VCaP (cell line): ENCODE data around the gene BICRA.

ENCODE experiments used
- H3K27ac ChIP-seq: fragments of 450-650 bp; 2 replicates; pipeline ENCODE4 v1.5.1; 2017
- CTCF ChIP-seq: fragments of 450-650 bp; conservative IDR thresholded peaks from 2 replicates; pipeline ENCODE4 v1.5.1; 2017; ENCODE audit warnings: mild to moderate bottlenecking, moderate library complexity

Gene BICRA

GRCh38 chr19:47637550-47637949, 28.6 kb downstream of the BICRA start:
- H3K27ac ChIP-seq = no peak overlapping the region
- TF ChIP-seq CTCF = no peak

GRCh38 chr19:47641891-47642485, 33.1 kb downstream of the BICRA start:
- no peak overlapping the region for H3K27ac ChIP-seq
- no peak for TF ChIP-seq CTCF

GRCh38 chr19:47643281-47643680, 34.3 kb downstream of the BICRA start:
- H3K27ac ChIP-seq = peak overlapping the region; percentile 97
- TF ChIP-seq CTCF = no peak

GRCh38 chr19:47644199-47644598, 35.3 kb downstream of the BICRA start:
- TF ChIP-seq CTCF = no peak
- peak overlapping the region; percentile 97 for H3K27ac ChIP-seq

GRCh38 chr19:47644743-47645482, 36.0 kb downstream of the BICRA start:
- peak overlapping the region; percentile 97 for H3K27ac ChIP-seq
- TF ChIP-seq CTCF = no peak

GRCh38 chr19:47646924-47647323, 38.0 kb downstream of the BICRA start:
- no peak for TF ChIP-seq CTCF
- peak overlapping the region; percentile 97 for H3K27ac ChIP-seq

- peak overlapping the region; percentile 97 for H3K27ac ChIP-seq
Observed at GRCh38 chr19:47649588-47649987, 40.7 kb downstream of the BICRA start.

More at GRCh38 chr19:47649588-47649987, 40.7 kb downstream of the BICRA start:
- no peak for TF ChIP-seq CTCF
